Measurements from ENCODE around the gene IP6K1. TPM values are rescaled to one million over a fixed set of nuclear protein-coding genes. Genes with fewer than 3 reads are reported as not detected.

The IP6K1 gene
- total RNA-seq, 4 donors from 2014 or later: 30.5 to 41.3 (median 35.8) TPM

GRCh38 chr3:49806850-49807249 is 20.5 kb upstream of the IP6K1 start:
- ATAC-seq (ENCODE audit: low FRiP score): no peak
- no peak for DNase-seq (ENCODE audit: low spot score)
- no peak for TF ChIP-seq CTCF (IDR thresholded peaks at IDR 0.05)

GRCh38 chr3:49805897-49806701 is 19.8 kb upstream of the IP6K1 start:
- ATAC-seq (ENCODE audit: low FRiP score) (no peak), DNase-seq (ENCODE audit: low spot score) (no peak)
- no peak for TF ChIP-seq CTCF (IDR thresholded peaks at IDR 0.05)

GRCh38 chr3:49805367-49805782 is 19.0 kb upstream of the IP6K1 start:
- no peak for ATAC-seq (ENCODE audit: low FRiP score)
- TF ChIP-seq CTCF (IDR thresholded peaks at IDR 0.05): no peak
- DNase-seq (ENCODE audit: low spot score): no peak

GRCh38 chr3:49804141-49805041 is 18.0 kb upstream of the IP6K1 start:
- no peak for DNase-seq (ENCODE audit: low spot score)
- no peak for ATAC-seq (ENCODE audit: low FRiP score)
- no peak for TF ChIP-seq CTCF (IDR thresholded peaks at IDR 0.05)

GRCh38 chr3:49803465-49804140 is 17.3 kb upstream of the IP6K1 start:
- no peak for TF ChIP-seq CTCF (IDR thresholded peaks at IDR 0.05)
- DNase-seq (ENCODE audit: low spot score): no peak
- no peak for ATAC-seq (ENCODE audit: low FRiP score)

GRCh38 chr3:49802719-49803464 is 16.6 kb upstream of the IP6K1 start, which contains the start of gene INKA1:
INKA1 (plus strand) TSS chr3:49803261; CDS start chr3:49803393, 132 bp downstream.
- ATAC-seq (ENCODE audit: low FRiP score): peak; percentile 92
- TF ChIP-seq CTCF (IDR thresholded peaks at IDR 0.05): peak in 1 of 3 donors; percentile 25
- DNase-seq (ENCODE audit: low spot score): peak; percentile 64

Data from omental fat pad (tissue), 4 donors.